A549 (cell line): ENCODE results near the gene DPP7.

Experiments used
- CEBPB ChIP-seq, 2 experiments: fragments of >200 bp in 1 of 2; sonication (Bioruptor Twin) in 1 of 2; formaldehyde crosslinking in 1 of 2; IDR thresholded peaks; 2 replicates each; pipeline ENCODE4 v1.6.1; 2012 to 2016
- EHMT2 ChIP-seq: fragments of 200-600 bp; sonication (generic); IDR thresholded peaks from 2 replicates; pipeline ENCODE4 v1.6.1; 2016; ENCODE audit warnings: antibody characterized with exemption, low read depth, mild to moderate bottlenecking, moderate library complexity
- HMGXB4 ChIP-seq: fragments of 250-450 bp; sonication (Bioruptor Pico); IDR thresholded peaks from 2 replicates; pipeline ENCODE4 v1.5.0; 2021; ENCODE audit warnings: mild to moderate bottlenecking, moderate library complexity, borderline replicate concordance
- JUN ChIP-seq, 2 experiments: fragments of >200 bp; sonication (Bioruptor Twin); formaldehyde crosslinking; IDR thresholded peaks; 2 replicates in 1 of 2; 3 replicates in 1 of 2; pipeline ENCODE4 v1.6.1; 2016 to 2017
- RAD21 ChIP-seq, 2 experiments: fragments of >200 bp in 1 of 2; sonication (Bioruptor Twin) in 1 of 2; formaldehyde crosslinking in 1 of 2; IDR thresholded peaks in 1 of 2; conservative IDR thresholded peaks in 1 of 2; 2 replicates in 1 of 2; 3 replicates in 1 of 2; pipeline ENCODE4 v1.6.1; 2012 to 2018; ENCODE audit warnings: inconsistent platforms in 1 of 2
- ZSCAN20 ChIP-seq: fragments of 250-450 bp; sonication (Bioruptor Pico); IDR thresholded peaks from 2 replicates; pipeline ENCODE4 v1.8.0; 2022; ENCODE audit warnings: mild to moderate bottlenecking, moderate library complexity

GRCh38 chr9:137064880-137065164, 49.7 kb downstream of the DPP7 start:
- no peak for TF ChIP-seq JUN (IDR thresholded peaks at IDR 0.05)
- TF ChIP-seq ZSCAN20 (CRISPR knock-in tag), result no peak
- TF ChIP-seq HMGXB4 (CRISPR knock-in tag), result no peak
- no peak for TF ChIP-seq EHMT2
- TF ChIP-seq CEBPB (IDR thresholded peaks at IDR 0.05), result no peak
- no peak for TF ChIP-seq RAD21 (conservative IDR thresholded peaks at IDR 0.05 in 1 of 2, IDR thresholded peaks at IDR 0.05 in 1 of 2)
